ENCODE measurements around the gene CEACAM19.
A peak's percentile ranks its signal among the peaks of the same experiment; 100 is the strongest.

The CEACAM19 gene

DNA sequence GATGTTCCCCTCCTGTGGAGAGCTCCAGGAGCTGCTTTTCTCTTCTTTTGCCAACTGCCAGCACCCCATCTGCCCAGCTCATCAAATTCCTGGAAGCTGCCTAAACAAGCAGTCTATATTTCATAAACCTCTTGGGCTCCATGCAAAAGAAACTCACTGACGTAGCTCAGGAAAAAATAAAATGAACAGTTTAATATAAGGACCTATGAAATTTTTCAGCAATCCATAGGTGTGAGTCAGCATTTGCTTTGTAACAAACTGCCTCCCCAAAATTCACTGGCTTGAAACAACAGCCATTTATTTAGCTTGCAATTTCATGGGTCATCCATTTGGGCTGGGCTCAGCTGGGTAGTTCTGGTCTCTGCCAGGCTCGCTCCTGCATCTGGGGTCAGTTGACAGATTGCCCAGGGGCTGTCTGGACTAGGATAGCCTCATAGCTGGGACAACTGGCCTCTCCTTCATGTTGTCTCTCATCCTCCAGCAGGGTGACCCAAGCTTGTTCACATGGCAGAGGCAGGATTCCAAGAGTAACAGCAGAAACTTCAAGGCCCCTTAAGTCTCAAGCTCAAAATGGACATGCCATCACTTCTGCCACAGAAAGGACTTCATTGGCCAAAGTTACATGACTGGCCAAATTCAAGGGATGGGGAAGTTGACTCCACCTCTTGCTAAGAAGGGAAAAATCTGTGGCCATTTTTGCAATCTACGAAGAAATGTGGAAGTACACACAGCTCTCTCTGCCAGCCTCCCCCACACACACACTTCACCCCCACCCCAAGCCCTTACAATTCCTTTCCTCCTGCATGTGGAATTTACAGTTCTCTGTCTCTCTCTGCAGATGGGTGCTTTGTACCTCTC is 35.5 kb upstream of the CEACAM19 start:
- H3K27ac ChIP-seq (ENCODE audit: low read length) = no peak overlapping the region
- no peak for DNase-seq (ENCODE audit: low read depth, low spot score)
- no CpG with 5 or more reads among the region's 3 CpGs for WGBS (ENCODE audit: insufficient coverage, insufficient read length)

GRCh38 chr19:44636439-44637389 is 34.6 kb upstream of the CEACAM19 start:
- Histone ChIP-seq H3K27me3 (ENCODE audit: control insufficient read depth, insufficient read depth, low read length) (no peaks in the 10 kb centered on the region), H3K9me3 (ENCODE audit: control insufficient read depth, insufficient read depth, low read length) (no peaks in the 10 kb centered on the region), H3K36me3 (ENCODE audit: control insufficient read depth, insufficient read depth, low read length) (no peaks in the 10 kb centered on the region), H3K4me3 (ENCODE audit: low read length) (no peak overlapping the region), H3K4me1 (ENCODE audit: control insufficient read depth, insufficient read depth, low read length) (no peaks in the 10 kb centered on the region), H3K27ac (ENCODE audit: low read length) (no peak overlapping the region)
- DNase-seq (ENCODE audit: low read depth, low spot score) = no peak
- whole genome bisulfite sequencing (ENCODE audit: insufficient coverage, insufficient read length) = no CpG with 5 or more reads among the region's 11 CpGs

More for the DNA sequence above, 35.5 kb upstream of the CEACAM19 start:
- Histone ChIP-seq H3K9me3 (ENCODE audit: control insufficient read depth, insufficient read depth, low read length) (no peaks in the 10 kb centered on the region), H3K4me1 (ENCODE audit: control insufficient read depth, insufficient read depth, low read length) (no peaks in the 10 kb centered on the region), H3K36me3 (ENCODE audit: control insufficient read depth, insufficient read depth, low read length) (no peaks in the 10 kb centered on the region), H3K4me3 (ENCODE audit: low read length) (no peak overlapping the region), H3K27me3 (ENCODE audit: control insufficient read depth, insufficient read depth, low read length) (no peaks in the 10 kb centered on the region)

DNA sequence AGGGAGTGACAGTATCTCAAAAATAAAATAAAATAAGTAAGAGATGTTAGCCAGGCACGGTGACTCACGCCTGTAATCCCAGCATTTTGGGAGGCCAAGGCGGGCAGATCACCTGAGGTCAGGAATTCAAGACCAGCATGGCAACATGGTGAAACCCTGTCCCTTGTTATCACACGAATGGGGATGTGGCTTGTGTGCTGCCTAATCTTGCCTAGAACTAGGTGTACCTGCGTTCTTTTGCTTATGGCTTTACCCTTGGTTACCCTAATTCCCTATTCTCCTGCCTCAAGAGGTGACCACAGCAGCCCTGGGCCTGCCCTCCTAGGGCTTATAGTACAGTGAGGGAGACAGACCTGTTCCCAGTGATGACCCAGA is 33.9 kb upstream of the CEACAM19 start:
- H3K27me3 ChIP-seq (ENCODE audit: control insufficient read depth, insufficient read depth, low read length) = no peaks in the 10 kb centered on the region
- H3K36me3 ChIP-seq (ENCODE audit: control insufficient read depth, insufficient read depth, low read length) = no peaks in the 10 kb centered on the region
- no peaks in the 10 kb centered on the region for H3K4me1 ChIP-seq (ENCODE audit: control insufficient read depth, insufficient read depth, low read length)
- H3K27ac ChIP-seq (ENCODE audit: low read length) = no peak overlapping the region
- no peaks in the 10 kb centered on the region for H3K9me3 ChIP-seq (ENCODE audit: control insufficient read depth, insufficient read depth, low read length)
- no peak overlapping the region for H3K4me3 ChIP-seq (ENCODE audit: low read length)
- no CpG with 5 or more reads among the region's 5 CpGs for WGBS (ENCODE audit: insufficient coverage, insufficient read length)
- DNase-seq (ENCODE audit: low read depth, low spot score) = no peak

DNA sequence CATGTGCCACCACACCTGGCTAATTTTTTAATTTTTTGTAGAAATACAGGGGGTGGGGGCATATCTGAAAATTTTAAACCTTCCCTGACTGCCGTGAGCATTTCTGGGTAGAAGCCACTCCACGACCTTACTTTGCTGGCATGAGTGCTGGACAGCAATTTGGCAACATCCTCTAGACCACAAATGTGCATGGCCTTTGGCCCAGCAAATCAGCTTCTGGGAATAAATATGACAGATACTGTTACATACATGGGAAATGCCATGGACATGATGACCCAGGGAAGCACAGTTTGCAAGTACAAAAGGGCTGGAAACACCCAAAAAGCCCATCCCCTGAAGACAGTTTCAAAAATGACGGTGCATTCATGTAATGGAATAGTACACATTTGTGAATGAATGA is 30.8 kb upstream of the CEACAM19 start:
- no peaks in the 10 kb centered on the region for H3K27me3 ChIP-seq (ENCODE audit: control insufficient read depth, insufficient read depth, low read length)
- DNase-seq (ENCODE audit: low read depth, low spot score) = no peak
- H3K27ac ChIP-seq (ENCODE audit: low read length) = no peak overlapping the region
- no peak overlapping the region for H3K4me3 ChIP-seq (ENCODE audit: low read length)
- no peaks in the 10 kb centered on the region for H3K4me1 ChIP-seq (ENCODE audit: control insufficient read depth, insufficient read depth, low read length)
- H3K9me3 ChIP-seq (ENCODE audit: control insufficient read depth, insufficient read depth, low read length) = no peaks in the 10 kb centered on the region
- H3K36me3 ChIP-seq (ENCODE audit: control insufficient read depth, insufficient read depth, low read length) = no peaks in the 10 kb centered on the region
- no CpG with 5 or more reads among the region's 3 CpGs for WGBS (ENCODE audit: insufficient coverage, insufficient read length)

DNA sequence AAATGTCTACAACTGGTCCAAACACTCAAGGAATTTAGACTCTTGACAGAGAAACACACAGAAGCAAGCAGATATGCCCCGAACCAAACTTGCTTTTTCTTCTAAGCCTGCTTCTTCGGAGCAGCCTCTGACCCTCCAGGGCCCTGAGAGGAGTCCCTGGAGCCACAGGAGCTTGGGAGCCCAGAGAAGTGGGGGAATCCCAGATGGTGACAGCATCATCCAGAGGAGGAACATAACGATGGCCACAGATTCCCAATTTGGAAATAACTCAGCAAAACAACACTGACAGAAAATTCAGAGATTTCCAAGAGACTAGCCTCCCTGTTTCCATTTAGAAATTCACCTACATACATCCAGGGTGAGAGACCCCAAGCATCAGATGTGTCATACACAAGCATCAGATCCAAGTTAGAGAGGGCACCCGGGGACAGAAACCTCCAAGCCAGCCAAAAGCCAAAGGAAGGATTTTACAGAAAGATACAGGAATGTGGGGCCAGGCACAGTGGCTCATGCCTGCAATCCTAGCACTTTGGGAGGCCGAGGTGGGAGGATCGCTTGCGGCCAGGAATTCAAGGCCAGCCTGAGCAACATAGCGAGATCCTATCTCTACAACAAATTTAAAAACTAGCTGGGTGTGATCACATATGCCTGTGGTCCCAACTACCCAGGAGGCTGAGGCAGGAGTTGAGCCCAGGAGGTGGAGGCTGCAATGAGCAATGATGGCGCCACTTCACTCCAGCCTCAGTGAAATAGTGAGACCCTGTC is 29.6 kb upstream of the CEACAM19 start:
- H3K9me3 ChIP-seq (ENCODE audit: control insufficient read depth, insufficient read depth, low read length) = no peaks in the 10 kb centered on the region
- no peak for DNase-seq (ENCODE audit: low read depth, low spot score)
- no peaks in the 10 kb centered on the region for H3K36me3 ChIP-seq (ENCODE audit: control insufficient read depth, insufficient read depth, low read length)
- no peak overlapping the region for H3K27ac ChIP-seq (ENCODE audit: low read length)
- H3K4me1 ChIP-seq (ENCODE audit: control insufficient read depth, insufficient read depth, low read length) = no peaks in the 10 kb centered on the region
- H3K27me3 ChIP-seq (ENCODE audit: control insufficient read depth, insufficient read depth, low read length) = no peaks in the 10 kb centered on the region
- WGBS (ENCODE audit: insufficient coverage, insufficient read length) = no CpG with 5 or more reads among the region's 9 CpGs
- no peak overlapping the region for H3K4me3 ChIP-seq (ENCODE audit: low read length)

DNA sequence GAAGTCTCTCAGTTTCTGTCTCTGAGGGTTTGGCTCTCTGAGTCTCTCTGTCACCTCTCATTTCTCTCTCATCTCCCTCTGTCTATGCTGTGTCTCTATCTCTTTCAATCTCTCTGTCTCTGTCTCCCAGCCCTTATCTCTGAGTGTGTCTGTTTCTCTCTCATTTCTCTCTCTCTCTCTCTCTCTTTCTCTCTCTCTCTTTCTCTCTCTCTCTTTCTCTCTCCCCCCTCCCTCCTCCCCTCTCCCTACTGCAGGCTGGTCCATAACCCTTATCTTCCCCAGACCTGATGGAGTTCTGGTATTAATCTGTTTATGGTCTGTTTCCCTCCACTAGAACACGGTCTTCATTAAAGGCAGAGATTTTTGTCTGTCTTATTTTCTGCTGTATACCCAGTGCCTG is 28.9 kb upstream of the CEACAM19 start:
- Histone ChIP-seq H3K36me3 (ENCODE audit: control insufficient read depth, insufficient read depth, low read length) (0 out of 2 replicates have a peak, but pooled peaks cover 2% of the 10 kb centered on the region), H3K4me3 (ENCODE audit: low read length) (no peak overlapping the region), H3K4me1 (ENCODE audit: control insufficient read depth, insufficient read depth, low read length) (peaks cover 2% of the 10 kb centered on the region; the same call in 1 of the 2 replicates), H3K27me3 (ENCODE audit: control insufficient read depth, insufficient read depth, low read length) (no peaks in the 10 kb centered on the region), H3K27ac (ENCODE audit: low read length) (no peak overlapping the region), H3K9me3 (ENCODE audit: control insufficient read depth, insufficient read depth, low read length) (no peaks in the 10 kb centered on the region)
- WGBS (ENCODE audit: insufficient coverage, insufficient read length) = no CpG with 5 or more reads among the region's 1 CpG
- DNase-seq (ENCODE audit: low read depth, low spot score) = no peak

DNA sequence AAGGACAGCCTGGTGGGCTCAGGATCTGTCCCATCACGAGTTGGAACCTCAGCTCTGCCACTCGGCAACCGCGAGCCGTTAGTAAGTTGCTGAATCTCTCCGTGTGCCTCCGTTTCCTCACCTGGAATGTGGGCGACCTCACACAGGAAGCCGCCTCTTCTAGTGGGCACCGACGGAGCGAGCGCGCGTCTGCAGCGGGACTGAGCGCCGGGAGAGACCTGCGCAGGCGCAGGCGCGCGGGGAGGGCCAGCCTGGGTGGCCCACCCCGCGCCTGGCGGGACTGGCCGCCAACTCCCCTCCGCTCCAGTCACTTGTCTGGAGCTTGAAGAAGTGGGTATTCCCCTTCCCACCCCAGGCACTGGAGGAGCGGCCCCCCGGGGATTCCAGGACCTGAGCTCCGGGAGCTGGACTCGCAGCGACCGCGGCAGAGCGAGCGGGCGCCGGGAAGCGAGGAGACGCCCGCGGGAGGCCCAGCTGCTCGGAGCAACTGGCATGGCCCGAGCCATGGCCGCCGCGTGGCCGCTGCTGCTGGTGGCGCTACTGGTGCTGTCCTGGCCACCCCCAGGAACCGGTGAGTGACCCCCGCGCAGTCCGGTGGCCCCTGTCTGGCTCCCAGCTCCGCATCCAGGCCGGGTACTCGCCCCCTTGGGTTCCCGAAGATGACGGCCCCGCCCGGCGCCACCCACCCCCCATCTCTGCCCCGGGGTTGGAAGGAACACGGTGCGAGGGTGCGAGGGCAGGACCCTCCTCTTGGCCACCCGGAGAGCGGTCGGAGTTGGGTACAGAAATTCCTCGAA is 27.5 kb upstream of the CEACAM19 start, which contains the start of gene PVR:
Gene PVR (plus strand): TSS at position 306 of the 797 bp plus-strand sequence. CDS start 187 bp downstream, at position 493.
- no peaks in the 10 kb centered on the region for H3K9me3 ChIP-seq (ENCODE audit: control insufficient read depth, insufficient read depth, low read length)
- WGBS (ENCODE audit: insufficient coverage, insufficient read length) = no CpG with 5 or more reads among the region's 70 CpGs
- peak within 1 kb of the TSS; percentile 70 for H3K4me3 ChIP-seq (ENCODE audit: low read length)
- H3K27me3 ChIP-seq (ENCODE audit: control insufficient read depth, insufficient read depth, low read length) = no peaks in the 10 kb centered on the region
- H3K4me1 ChIP-seq (ENCODE audit: control insufficient read depth, insufficient read depth, low read length) = peaks cover 2% of the 10 kb centered on the region; the same call in 1 of the 2 replicates
- 0 out of 2 replicates have a peak, but pooled peaks cover 8% of the 10 kb centered on the region for H3K36me3 ChIP-seq (ENCODE audit: control insufficient read depth, insufficient read depth, low read length)
- no peak for DNase-seq (ENCODE audit: low read depth, low spot score)
- H3K27ac ChIP-seq (ENCODE audit: low read length) = no peak within 1 kb of the TSS

GRCh38 chr19:44644402-44645016 is 26.8 kb upstream of the CEACAM19 start:
- Histone ChIP-seq H3K4me1 (ENCODE audit: control insufficient read depth, insufficient read depth, low read length) (peaks cover 2% of the 10 kb centered on the region; the same call in 1 of the 2 replicates), H3K4me3 (ENCODE audit: low read length) (peak overlapping the region; percentile 70; the same call in 1 of the 2 replicates), H3K27me3 (ENCODE audit: control insufficient read depth, insufficient read depth, low read length) (no peaks in the 10 kb centered on the region), H3K9me3 (ENCODE audit: control insufficient read depth, insufficient read depth, low read length) (no peaks in the 10 kb centered on the region), H3K27ac (ENCODE audit: low read length) (no peak overlapping the region), H3K36me3 (ENCODE audit: control insufficient read depth, insufficient read depth, low read length) (0 out of 2 replicates have a peak, but pooled peaks cover 11% of the 10 kb centered on the region)
- no peak for DNase-seq (ENCODE audit: low read depth, low spot score)
- no CpG with 5 or more reads among the region's 13 CpGs for WGBS (ENCODE audit: insufficient coverage, insufficient read length)

- Histone ChIP-seq H3K4me3 (ENCODE audit: low read length) (no peak overlapping the region), H3K9me3 (ENCODE audit: control insufficient read depth, insufficient read depth, low read length) (no peaks in the 10 kb centered on the region), H3K36me3 (ENCODE audit: control insufficient read depth, insufficient read depth, low read length) (peaks cover 18% of the 10 kb centered on the region), H3K4me1 (ENCODE audit: control insufficient read depth, insufficient read depth, low read length) (peaks cover 2% of the 10 kb centered on the region; the same call in 1 of the 2 replicates), H3K27me3 (ENCODE audit: control insufficient read depth, insufficient read depth, low read length) (no peaks in the 10 kb centered on the region), H3K27ac (ENCODE audit: low read length) (no peak overlapping the region)
- WGBS (ENCODE audit: insufficient coverage, insufficient read length) = no CpG with 5 or more reads among the region's 8 CpGs
- DNase-seq (ENCODE audit: low read depth, low spot score) = no peak
These were observed 25.8 kb upstream of the CEACAM19 start for GRCh38 chr19:44645407-44646048.

All from iPS DF 6.9 (cell line).